GM21786 (cell line): ENCODE data around the gene TMPRSS3.

Experiments used
- ATAC-seq: cut with Tn5 transposase; IDR thresholded peaks from one replicate; pipeline ENCODE4 v1.9.1; 2021; ENCODE audit not compliant: unreplicated experiment

The TMPRSS3 gene

DNA sequence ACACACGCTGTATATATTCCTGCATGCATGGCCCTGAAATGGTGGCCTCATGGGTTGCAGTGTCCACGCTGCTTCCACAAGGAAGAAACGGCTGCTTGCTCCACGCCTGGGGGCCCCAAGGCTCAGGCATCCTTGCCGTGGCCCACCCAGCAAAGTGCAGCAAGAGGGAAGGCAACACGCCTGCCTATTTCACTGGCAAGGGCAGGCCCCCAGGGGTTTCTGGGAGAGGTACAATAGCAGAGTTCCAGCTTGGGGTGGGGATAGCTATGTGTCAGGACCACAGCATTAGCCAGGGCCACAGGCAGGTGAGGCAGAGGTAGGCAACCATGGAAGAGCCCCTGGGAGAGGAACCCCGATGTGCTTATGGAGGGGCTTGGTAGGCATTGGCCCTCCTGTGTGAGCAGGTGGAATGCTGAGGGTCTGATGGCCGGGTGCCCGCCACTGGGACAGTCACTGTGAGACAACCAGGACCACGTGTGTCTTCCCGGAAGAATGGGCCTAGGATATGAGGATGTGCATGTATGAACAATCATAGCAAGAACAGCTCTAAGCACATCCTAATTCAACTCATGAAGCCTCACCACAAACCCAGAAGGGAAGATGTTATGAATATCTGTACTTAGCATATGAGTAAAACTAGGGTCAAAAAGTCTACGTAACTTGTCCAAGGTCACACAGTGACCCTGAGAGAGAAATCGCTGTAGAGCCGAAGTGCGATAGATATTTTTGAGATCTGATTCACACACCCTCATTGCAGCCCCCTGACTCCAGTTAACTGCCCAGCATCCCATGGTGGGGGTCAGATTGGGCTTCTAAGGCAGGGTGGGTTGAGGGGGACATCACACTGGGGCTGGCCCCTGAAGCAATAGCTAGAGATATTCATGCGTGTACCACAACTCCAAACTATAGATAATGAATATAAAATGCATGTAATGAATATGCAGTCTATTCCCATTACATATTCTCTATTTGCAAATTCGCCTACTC is 56.8 kb downstream of the TMPRSS3 start:
- ATAC-seq: no peak

DNA sequence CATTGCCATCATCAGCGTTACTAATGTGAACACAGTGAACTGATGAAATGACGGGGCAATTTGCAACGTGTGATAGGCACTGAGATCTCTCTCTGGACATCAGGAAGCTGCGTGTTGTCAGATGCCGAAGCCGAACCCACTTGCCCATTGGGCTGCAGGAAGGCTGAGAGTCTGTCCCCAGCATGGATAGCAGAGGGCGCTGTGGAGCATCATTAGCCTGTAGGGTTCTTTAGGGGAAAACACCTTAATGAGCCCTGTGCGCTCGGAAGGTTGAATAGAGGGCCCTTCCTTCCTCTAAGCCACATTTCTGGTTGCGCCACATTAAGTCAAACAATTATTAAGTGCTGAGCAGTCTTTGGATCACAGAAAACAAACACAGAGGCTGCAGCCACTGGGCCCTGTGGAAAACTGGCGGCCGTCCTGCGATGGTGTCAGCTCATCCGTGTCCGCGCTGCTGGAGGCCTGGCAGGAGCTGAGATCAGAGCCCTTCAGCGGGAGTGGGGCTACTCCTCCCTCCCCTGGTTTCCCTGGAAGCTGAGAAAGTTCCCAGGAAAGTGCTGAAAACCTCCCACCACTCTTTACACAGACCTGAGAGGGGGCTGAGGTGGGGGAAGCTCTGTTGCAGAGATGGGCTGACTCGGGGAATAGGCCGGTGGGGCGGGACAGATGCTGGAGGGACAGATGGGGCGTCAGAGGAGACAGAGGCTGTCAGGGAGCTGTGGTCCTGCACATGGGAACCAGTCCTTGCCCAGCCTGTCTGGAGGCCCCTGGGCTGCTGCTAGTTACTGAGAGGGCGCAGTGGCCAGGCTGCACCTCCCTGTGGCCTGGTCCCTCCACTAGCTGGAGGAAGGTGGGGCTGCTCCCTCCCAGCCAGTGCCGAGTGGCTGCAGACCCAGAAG is 57.8 kb downstream of the TMPRSS3 start:
- no peak for ATAC-seq

DNA sequence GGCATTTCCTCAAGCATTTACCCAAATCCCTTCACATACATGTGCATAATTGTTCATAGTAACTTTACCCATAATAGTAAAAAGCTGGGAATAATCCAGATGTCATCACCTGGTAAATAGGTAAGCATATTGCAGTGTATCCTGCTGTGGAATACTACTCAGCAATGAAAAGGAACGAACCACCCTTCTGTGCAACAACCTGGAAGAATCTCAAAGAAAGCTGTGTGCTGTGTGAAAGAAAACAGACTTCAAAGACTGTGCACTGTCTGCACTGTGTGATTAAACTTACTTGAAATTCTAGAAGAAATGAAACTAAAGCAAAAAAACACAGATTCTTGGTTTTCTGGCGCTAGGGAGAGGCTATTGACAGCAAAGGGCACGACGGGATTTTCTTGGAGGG is 58.6 kb downstream of the TMPRSS3 start:
- ATAC-seq: no peak

DNA sequence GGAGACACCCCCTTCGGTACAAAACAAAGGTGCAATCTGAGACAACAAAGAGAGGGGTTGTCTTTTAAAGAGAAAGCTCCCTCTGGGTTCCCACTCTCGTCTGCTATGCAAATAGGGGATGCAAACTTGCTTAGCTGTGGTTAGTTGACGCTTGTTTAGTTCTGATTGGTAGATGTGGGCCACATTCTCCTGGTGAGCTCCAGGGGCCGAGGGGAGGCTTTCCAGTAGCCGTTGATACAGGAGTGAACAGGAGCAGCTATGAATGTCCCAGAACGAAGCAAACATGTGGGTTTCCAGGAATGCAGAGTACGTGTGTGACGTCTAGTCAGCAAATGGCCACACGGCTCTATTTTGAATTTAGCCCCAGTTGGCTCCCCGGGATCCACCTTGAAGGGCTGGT is 59.8 kb downstream of the TMPRSS3 start:
- ATAC-seq: no peak

DNA sequence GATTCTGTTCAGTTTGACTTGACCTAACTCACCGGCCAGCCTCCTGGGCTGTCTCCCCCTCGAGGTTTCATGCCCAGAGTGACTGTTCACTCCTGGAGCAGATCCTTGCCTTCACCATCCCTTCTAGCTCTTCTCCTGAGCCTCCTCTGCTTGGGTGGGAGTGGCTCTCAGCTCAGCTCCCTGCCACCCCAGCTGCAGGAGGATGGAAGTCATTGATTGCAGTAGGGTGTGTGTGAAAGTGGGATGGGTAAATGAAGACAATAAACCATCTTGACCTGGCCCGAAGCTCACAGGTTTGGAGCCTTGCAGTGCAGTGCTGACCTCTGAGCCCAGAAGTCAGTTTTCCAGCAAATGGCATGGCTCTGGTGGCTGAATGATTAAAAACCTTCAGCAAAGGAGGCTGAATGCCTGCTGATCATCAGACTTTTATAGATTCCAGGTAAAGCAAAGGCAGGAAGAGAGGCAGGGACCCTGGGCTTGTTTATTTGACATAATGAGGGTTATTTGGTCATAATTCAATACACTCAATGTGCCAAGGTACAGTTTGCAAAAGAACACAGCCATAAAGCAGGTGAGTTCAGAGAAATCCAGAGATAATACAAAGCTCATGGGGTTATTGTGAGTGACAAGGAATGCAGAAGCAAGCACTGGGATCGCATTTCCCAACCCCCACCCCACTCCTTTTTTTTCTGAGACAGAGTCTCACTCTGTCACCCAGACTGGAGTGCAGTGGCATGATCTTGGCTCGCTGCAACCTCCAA is 63.1 kb downstream of the TMPRSS3 start:
- no peak for ATAC-seq

DNA sequence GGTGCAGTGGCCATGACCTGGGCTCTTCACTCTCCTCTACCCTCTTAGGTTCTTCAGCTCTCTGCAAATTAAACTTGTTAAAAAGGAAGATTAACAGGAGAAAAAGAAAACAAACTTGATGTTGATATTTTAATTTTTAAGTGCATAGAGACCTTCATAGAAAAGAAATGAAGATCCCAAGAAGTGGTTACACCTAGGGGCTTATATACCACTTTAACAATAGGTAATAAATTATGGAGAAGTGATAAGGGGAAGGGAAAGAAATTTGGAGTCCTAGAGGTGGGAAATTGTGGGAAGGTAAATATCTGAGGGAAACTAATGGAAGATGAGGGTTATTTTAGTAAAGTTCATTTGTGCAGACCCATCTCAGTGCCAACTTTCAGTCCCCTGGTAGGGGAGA is 64.2 kb downstream of the TMPRSS3 start:
- ATAC-seq: no peak

GRCh38 chr21:42330380-42331371 is 65.2 kb downstream of the TMPRSS3 start:
- ATAC-seq: no peak

DNA sequence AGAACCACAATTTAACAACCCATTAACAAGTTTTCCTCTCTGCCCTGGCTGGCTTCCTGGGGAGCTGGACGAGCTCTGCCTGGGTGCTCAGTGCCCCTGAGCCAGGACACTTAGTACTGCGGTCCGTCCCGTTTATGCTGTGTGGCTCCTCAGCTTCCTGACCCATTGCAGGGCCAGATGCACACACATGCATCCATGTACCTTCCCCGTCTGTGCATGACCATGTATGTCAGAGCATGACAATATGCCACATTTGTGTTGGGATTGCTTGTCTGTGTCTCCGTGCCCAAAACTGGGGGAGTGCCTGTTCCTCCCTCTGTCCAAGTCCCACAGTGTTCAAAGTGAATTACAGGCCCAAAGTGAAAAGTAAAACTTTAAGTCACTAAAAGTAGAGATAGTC is 71.0 kb downstream of the TMPRSS3 start:
- no peak for ATAC-seq
